Mammary epithelial cell (primary cell): ENCODE results near the gene GAL3ST2.

Experiments
- EZH2 ChIP-seq: IDR thresholded peaks from 2 replicates; pipeline ENCODE4 v1.6.1; 2012; ENCODE audit warnings: low read length, inconsistent platforms, borderline replicate concordance
- TF ChIP-seq, protein P1 (sequence below), 2 donors: IDR thresholded peaks in 1 of 2; conservative IDR thresholded peaks in 1 of 2; 2 replicates each; pipeline ENCODE4 v1.5.1; 2011 to 2012; ENCODE audit warnings: inconsistent platforms in 2 of 2, low read length in 2 of 2, mild to moderate bottlenecking in 2 of 2, control low read depth in 1 of 2, low read depth in 1 of 2; ENCODE audit not compliant: insufficient read depth in 1 of 2; ENCODE audit errors: extremely low read depth in 1 of 2

DNA sequence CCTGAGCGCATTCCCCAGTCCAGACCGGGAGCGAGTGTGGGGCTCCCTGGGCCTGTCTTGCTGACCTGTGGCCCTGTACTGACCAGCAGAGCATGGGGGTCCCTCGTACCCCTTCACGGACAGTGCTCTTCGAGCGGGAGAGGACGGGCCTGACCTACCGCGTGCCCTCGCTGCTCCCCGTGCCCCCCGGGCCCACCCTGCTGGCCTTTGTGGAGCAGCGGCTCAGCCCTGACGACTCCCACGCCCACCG is 37.7 kb downstream of the GAL3ST2 start:
- no peak for TF ChIP-seq EZH2
- TF ChIP-seq, protein P1, sequence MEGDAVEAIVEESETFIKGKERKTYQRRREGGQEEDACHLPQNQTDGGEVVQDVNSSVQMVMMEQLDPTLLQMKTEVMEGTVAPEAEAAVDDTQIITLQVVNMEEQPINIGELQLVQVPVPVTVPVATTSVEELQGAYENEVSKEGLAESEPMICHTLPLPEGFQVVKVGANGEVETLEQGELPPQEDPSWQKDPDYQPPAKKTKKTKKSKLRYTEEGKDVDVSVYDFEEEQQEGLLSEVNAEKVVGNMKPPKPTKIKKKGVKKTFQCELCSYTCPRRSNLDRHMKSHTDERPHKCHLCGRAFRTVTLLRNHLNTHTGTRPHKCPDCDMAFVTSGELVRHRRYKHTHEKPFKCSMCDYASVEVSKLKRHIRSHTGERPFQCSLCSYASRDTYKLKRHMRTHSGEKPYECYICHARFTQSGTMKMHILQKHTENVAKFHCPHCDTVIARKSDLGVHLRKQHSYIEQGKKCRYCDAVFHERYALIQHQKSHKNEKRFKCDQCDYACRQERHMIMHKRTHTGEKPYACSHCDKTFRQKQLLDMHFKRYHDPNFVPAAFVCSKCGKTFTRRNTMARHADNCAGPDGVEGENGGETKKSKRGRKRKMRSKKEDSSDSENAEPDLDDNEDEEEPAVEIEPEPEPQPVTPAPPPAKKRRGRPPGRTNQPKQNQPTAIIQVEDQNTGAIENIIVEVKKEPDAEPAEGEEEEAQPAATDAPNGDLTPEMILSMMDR (conservative IDR thresholded peaks at IDR 0.05 in 1 of 2, IDR thresholded peaks at IDR 0.05 in 1 of 2; ENCODE audit: extremely low read depth in 1 of 2, insufficient read depth in 1 of 2, low read depth in 1 of 2, low read length in 2 of 2) = no peak
